GM18861 (cell line): ENCODE data around the gene MAP3K13.

Experiments
- ATAC-seq: cut with Tn5 transposase; IDR thresholded peaks from one replicate; pipeline ENCODE4 v1.9.1; 2021; ENCODE audit not compliant: unreplicated experiment

The MAP3K13 gene

DNA sequence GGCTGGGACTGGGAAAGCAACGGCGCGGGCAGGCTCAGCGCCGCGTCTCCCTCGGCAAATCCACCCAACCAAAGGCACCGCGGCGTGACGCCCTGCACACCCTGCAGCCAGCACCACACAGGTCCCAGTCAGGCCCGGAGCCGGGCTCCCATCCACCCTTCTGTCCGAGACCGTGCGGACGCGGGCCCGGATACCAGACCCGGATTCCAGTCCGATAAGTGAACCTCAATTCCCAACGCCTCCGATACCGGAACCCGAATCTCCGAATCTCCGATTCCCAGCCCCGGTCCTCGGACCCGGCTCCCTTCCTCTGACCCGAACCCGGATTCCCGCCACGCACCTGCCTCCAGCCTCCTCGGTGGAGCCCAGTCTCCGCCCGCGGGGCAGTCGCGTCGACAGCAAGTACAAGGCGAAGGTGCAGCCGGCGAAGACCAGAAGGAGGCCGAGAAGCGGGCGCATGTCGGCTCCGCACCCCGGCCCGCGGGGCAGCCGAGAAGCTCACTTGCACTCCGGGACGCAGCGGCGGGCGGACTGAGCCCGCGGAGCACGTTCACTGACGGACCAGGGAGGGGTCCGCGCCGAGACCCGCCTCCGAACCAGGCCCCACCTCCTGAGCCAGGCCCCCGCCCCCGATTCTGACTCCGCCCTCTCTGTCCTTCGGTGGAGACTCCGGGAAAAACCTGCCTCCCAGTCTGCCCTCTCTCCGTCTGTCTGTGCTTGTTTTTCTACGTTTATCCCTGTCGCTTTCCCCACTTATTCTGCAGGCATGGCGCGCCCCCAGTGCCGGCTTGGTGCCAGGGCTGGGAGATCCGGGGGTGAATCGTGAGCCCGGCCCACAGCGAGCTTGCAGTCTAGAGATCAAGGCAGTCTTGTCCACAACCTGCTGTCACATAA lies 135.8 kb downstream of the MAP3K13 start, which contains the start of gene TMEM41A:
TMEM41A (minus strand) TSS at position 533 of the 894 bp plus-strand sequence; CDS start at position 459, 74 bp downstream.
- peak; percentile 90 for ATAC-seq

- no peak for ATAC-seq
Measured at GRCh38 chr3:185502987-185503386, 140.1 kb downstream of the MAP3K13 start.

GRCh38 chr3:185503521-185503920 lies 140.6 kb downstream of the MAP3K13 start:
- ATAC-seq, result no peak

DNA sequence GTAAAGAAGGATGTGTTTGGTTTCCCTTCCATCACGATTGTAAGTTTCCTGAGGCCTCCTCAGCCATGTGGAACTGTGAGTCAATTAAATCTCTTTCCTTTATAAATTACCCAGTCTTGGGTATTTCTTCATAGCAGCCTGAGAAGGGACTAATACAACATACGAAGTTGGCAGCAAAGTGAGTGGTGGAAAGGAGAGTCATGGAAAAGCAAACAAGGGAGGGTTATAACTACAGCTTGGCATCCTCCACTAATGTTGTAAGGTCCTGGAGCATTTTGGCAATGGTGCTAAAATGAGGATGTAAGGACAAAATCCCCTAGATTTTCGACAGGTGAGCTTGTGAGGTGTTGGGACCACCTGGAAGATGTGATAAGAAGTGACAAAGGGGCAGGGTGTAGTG lies 141.7 kb downstream of the MAP3K13 start:
- no peak for ATAC-seq

DNA sequence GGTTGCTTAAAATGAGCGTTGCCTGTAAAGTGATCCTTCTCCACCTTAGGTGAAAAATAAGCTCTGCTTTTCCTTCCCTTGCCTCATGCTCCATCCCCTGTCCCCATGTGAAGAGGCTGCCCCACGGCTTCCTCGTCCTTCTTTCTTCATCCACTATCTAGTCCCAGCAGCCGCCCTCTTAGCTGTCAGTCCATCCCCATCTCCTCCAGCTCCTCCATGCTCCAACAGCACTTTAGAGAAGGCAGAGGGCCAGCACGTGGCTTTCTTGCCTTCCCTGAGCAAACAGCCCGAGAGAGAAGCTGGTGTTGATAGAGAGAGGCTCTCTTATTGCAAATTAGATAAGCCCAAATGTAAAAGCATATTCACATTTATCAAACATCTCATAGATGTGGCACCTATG lies 144.9 kb downstream of the MAP3K13 start:
- no peak for ATAC-seq

DNA sequence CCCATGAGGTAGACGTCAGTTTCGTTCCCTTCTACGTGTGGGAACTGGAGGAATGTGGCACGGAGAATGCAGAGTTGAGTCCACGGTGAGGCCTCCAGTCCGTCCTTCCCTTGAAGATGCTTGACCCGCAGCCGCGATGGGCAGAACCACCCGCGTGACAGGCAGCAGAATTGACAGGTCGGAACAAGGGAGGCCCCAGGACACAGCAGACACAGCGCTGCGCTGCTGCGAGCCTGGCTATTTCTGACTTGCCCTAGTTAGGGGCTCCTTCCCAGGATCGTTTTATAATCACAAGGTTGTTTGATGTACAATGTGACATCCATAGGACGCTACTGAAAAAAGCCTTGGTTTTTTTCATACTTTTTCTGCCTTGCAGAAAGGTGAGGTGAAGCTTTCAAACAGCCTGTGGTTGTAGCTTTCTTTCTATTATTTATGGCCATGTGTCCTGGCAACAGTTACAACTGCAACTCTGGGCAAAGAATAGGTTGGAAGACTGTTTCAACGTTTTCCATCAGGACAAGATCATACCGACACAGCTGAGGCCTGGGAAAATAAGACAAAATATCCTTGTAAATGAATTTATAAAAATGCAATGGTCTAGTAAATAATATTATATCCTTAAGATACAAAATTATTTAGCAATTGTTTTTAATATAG lies 145.5 kb downstream of the MAP3K13 start:
- ATAC-seq, result no peak

DNA sequence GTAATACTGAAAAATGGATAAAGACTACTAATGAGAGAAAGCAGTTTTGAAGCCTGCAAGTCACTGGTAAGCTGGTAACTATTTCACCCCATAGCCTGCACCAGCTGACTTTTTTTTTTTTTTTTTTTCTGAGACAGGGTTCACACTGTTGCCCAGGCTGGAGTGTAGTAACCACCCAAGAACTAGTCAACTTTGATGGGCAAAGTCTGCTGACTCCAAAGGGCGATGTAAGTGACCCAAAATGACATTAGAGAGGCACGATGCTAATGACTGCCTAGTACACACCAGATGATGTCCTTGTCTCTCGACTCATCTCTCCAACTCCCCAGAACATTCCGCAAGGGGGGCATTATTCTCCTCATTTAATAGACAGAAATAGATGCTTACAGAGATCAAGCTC lies 148.8 kb downstream of the MAP3K13 start:
- ATAC-seq, result no peak

- no peak for ATAC-seq
Measured at GRCh38 chr3:185517387-185518130, 154.6 kb downstream of the MAP3K13 start.

DNA sequence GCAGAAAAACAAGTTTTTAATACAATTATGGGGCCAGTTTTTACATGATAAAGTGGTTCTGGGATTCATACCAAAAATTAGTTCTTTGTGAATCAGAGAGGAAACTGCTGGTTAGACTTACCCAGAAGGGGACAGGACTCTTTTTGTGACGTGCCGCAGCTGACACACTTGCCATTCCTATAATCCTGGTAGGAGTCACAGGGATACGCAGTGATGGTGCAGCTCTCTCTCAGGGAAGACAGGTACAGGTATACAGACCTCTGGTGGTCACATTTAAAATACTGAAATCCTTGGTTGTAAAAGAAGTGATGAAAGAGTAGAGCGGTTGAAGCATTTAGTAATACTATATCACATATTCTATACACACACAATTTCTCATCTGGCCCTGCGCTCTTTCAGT lies 156.1 kb downstream of the MAP3K13 start:
- no peak for ATAC-seq

- ATAC-seq, result no peak
Measured at GRCh38 chr3:185521349-185522138, 158.6 kb downstream of the MAP3K13 start.

DNA sequence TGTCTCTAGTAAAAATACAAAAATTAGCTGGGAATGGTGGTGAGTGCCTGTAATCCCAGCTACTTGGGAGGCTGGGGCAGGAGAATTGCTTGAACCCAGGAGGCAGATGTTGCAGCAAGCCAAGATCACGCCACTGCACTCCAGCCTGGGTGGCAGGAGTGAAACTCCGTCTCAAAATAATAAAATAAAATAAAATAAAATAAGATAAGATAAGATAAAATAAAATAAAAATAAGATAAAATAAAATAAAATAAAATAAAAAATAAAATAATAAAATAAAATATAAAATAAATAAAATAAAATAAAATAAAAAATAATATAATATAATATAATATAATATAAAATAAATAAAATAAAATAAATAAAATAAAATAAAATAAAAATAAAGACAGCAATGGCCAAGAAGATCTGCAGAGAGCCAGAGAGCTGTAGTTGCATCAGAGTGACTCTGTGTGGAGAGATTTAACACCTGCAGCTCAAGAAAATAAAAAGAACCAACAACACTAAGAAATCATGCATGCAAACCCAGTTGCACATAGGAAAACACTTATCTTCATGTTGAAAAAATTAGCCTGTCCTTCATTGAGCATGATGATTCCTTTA lies 163.5 kb downstream of the MAP3K13 start:
- ATAC-seq, result no peak

DNA sequence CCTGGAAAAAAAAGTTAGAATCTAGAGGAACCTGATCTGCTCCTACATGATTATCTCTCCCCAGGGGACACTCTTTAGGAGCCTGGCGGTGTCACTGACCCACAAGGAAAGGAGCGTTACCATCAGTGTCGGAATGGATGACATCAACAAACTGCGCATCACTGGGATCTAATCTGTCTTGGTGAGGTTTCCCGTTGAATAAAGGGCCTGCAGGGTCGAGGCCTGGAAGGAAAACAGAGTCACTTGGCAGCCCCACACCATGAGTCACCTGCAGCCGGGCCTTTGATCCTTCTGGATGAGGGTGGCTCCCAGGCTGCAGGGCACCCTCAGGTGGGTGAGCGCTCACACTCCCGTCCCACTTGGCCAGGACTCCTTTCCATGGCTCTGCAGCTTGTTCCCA lies 164.4 kb downstream of the MAP3K13 start:
- ATAC-seq, result no peak

DNA sequence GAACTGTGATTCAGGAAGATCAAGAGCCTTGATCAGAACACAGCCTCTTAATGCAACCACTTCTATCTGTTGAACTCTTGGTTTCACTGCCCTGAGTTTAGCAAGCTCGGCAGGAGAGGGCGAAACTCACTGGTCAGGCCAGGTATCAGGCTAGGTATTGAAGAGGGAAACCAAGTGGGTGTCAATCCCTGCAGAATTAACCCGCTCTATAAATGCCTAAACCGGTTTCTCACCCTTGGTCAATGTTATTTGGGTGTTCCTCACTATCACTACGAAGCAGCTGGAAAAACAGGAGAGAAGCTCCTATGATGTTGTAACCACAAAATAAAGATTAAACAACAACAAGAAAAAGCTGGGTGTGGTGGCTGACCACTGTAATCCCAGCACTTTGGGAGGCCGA lies 165.6 kb downstream of the MAP3K13 start:
- no peak for ATAC-seq

DNA sequence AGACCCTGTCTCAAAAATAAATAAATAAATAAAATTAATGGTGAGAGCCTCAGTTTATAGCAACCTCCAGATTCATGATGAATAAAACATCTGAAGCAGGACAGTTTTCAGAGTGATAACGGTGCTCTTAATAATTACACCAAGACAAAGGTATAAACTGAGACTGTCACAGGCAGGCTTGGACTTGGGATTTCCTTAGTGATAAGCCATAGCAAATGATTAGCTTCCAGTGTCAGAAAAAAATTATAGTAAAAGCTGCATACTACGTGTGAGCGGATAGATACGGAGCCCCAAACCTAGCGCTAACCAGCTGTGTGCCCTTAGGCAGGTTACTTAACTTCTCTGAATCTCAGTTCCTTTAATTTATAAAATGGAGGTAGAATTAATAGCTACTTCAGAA lies 167.9 kb downstream of the MAP3K13 start:
- no peak for ATAC-seq

- ATAC-seq, result no peak
Measured at GRCh38 chr3:185532901-185533300, 170.0 kb downstream of the MAP3K13 start.

- ATAC-seq, result no peak
Measured at GRCh38 chr3:185534511-185534910, 171.6 kb downstream of the MAP3K13 start.

DNA sequence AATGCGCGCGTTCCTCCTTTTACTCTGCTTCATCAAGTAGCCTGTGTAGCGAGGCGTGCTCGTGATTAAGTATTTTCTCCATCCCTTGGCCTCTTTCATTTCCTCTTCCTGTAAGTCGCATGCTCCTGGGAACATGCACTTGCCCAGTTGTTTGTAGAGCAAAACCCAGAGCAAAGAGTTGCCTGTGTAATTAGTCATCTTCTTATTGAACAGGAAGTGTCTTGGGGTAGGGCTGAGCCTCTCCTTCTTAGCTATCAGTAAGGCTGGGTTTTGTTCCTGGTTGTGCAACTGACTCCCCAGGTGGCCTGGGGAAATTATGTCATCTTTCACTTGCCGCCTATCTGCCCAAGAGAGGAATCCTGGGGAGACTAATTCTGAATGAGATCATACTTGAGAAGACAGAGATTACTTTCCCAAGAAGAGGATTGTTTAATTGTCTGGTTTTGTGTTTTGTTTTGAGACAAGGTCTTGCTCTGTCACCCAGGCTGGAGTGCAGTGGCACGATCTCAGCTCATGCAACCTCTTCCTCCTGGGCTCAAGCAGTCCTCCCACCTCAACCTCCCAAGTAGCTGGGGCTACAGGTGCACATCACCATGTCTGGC lies 174.5 kb downstream of the MAP3K13 start:
- ATAC-seq, result peak; percentile 99
